ENCODE data around the gene FBLN2. TPM values are rescaled to one million over a fixed set of nuclear protein-coding genes. Genes with fewer than 3 reads are reported as not detected.
A peak's percentile ranks its signal among the peaks of the same experiment; 100 is the strongest.

FBLN2 gene
- total and polyA plus RNA-seq, 4 donors = 16.7 to 494 (median 68.4) TPM

- Histone ChIP-seq H3K4me3 (ENCODE audit: low read length in 2 of 2) (no peak overlapping the region), H3K27me3 (ENCODE audit: control insufficient read depth in 1 of 2, insufficient read depth in 2 of 2, low read length in 1 of 2) (no peaks in the 10 kb centered on the region), H3K36me3 (ENCODE audit: control insufficient read depth in 1 of 2, insufficient read depth in 2 of 2, low read length in 1 of 2) (no peaks in the 10 kb centered on the region), H3K4me1 (ENCODE audit: control insufficient read depth in 1 of 2, insufficient read depth in 2 of 2, low read length in 2 of 2) (no peaks in the 10 kb centered on the region), H3K9me3 (ENCODE audit: control insufficient read depth, low read length) (no peaks in the 10 kb centered on the region), H3K27ac (ENCODE audit: low read depth in 1 of 2, low read length in 2 of 2) (no peak overlapping the region)
- ATAC-seq (ENCODE audit: low FRiP score) (no peak), DNase-seq (peak in 1 of 2 donors; percentile 44)
- 86 to 89% methylated on average over 8 of the region's 8 CpGs for WGBS, 2 donors
- intact Hi-C loops (cut with DNase I) = no loop called here
These were observed 45.2 kb downstream of the FBLN2 start for GRCh38 chr3:13594146-13594545.

- DNase-seq (peak in 1 of 2 donors; percentile 60), ATAC-seq (ENCODE audit: low FRiP score) (no peak)
- Histone ChIP-seq H3K4me3 (ENCODE audit: low read length in 2 of 2) (no peak overlapping the region), H3K4me1 (ENCODE audit: control insufficient read depth in 1 of 2, insufficient read depth in 2 of 2, low read length in 2 of 2) (no peaks in the 10 kb centered on the region), H3K9me3 (ENCODE audit: control insufficient read depth, low read length) (no peaks in the 10 kb centered on the region), H3K27ac (ENCODE audit: low read depth in 1 of 2, low read length in 2 of 2) (no peak overlapping the region), H3K27me3 (ENCODE audit: control insufficient read depth in 1 of 2, insufficient read depth in 2 of 2, low read length in 1 of 2) (no peaks in the 10 kb centered on the region), H3K36me3 (ENCODE audit: control insufficient read depth in 1 of 2, insufficient read depth in 2 of 2, low read length in 1 of 2) (no peaks in the 10 kb centered on the region)
- intact Hi-C loops (cut with DNase I) = no loop called here
- 65 to 74% methylated on average over 10 of the region's 10 CpGs for WGBS, 2 donors
These were observed 46.1 kb downstream of the FBLN2 start for GRCh38 chr3:13594991-13595421.

- ATAC-seq (ENCODE audit: low FRiP score) (no peak), DNase-seq (no peak)
- WGBS, 2 donors = 91 to 98% methylated on average over 5 of the region's 5 CpGs
- no peaks in the 10 kb centered on the region for H3K9me3 ChIP-seq (ENCODE audit: control insufficient read depth, low read length)
- no peak overlapping the region for H3K4me3 ChIP-seq (ENCODE audit: low read length in 2 of 2)
- no peak overlapping the region for H3K27ac ChIP-seq (ENCODE audit: low read depth in 1 of 2, low read length in 2 of 2)
- intact Hi-C loops (cut with DNase I) = no loop called here
- H3K4me1 ChIP-seq (ENCODE audit: control insufficient read depth in 1 of 2, insufficient read depth in 2 of 2, low read length in 2 of 2) = no peaks in the 10 kb centered on the region
- no peaks in the 10 kb centered on the region for H3K36me3 ChIP-seq (ENCODE audit: control insufficient read depth in 1 of 2, insufficient read depth in 2 of 2, low read length in 1 of 2)
- no peaks in the 10 kb centered on the region for H3K27me3 ChIP-seq (ENCODE audit: control insufficient read depth in 1 of 2, insufficient read depth in 2 of 2, low read length in 1 of 2)
These were observed 46.6 kb downstream of the FBLN2 start for GRCh38 chr3:13595485-13595884.

DNA sequence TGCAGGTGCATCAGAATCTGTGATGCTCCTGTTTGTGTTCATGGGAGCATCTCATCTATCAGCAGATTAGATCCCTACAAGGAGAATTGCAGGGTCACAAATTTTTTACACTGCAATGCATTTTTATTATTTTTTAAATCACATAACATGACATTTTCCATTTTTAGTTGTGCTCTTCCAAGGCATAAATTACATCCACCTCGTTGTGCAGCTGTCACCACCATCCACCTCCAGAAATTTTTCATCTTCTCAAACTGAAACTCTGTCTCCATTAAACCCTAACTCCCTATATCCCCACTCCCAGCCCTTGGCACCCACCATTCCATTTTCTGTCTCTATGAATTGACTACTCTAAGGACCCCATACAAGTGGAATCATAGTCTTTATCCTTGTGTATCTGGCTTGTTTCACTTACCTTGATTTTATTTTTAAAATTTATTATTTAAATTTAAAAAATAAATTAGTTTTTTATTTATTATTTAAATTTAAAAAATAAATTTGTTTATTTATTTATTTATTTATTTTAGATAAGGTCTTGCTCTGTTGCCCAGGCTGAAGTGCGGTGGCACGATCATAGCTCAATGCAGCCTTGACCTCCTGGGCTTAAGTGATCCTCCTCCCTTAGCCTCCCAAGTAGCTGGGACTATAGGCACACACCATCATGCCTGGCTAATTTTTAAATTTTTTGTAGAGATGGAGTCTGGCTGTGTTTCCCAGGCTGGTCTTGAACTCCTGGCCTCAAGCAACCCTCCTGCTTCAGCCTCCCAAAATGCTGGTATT lies 47.7 kb downstream of the FBLN2 start:
- no peaks in the 10 kb centered on the region for H3K9me3 ChIP-seq (ENCODE audit: control insufficient read depth, low read length)
- DNase-seq = peak in 1 of 2 donors; percentile 41
- intact Hi-C loops (cut with DNase I) = no loop called here
- H3K4me3 ChIP-seq (ENCODE audit: low read length in 2 of 2) = no peak overlapping the region
- ATAC-seq (ENCODE audit: low FRiP score) = no peak
- H3K27ac ChIP-seq (ENCODE audit: low read depth in 1 of 2, low read length in 2 of 2) = no peak overlapping the region
- no peaks in the 10 kb centered on the region for H3K27me3 ChIP-seq (ENCODE audit: control insufficient read depth in 1 of 2, insufficient read depth in 2 of 2, low read length in 1 of 2)
- 91 to 94% methylated on average over 3 of the region's 3 CpGs for WGBS, 2 donors
- H3K36me3 ChIP-seq (ENCODE audit: control insufficient read depth in 1 of 2, insufficient read depth in 2 of 2, low read length in 1 of 2) = no peaks in the 10 kb centered on the region
- no peaks in the 10 kb centered on the region for H3K4me1 ChIP-seq (ENCODE audit: control insufficient read depth in 1 of 2, insufficient read depth in 2 of 2, low read length in 2 of 2)

- Histone ChIP-seq H3K27ac (ENCODE audit: low read depth in 1 of 2, low read length in 2 of 2) (no peak overlapping the region), H3K36me3 (ENCODE audit: control insufficient read depth in 1 of 2, insufficient read depth in 2 of 2, low read length in 1 of 2) (no peaks in the 10 kb centered on the region), H3K4me3 (ENCODE audit: low read length in 2 of 2) (no peak overlapping the region), H3K9me3 (ENCODE audit: control insufficient read depth, low read length) (no peaks in the 10 kb centered on the region), H3K27me3 (ENCODE audit: control insufficient read depth in 1 of 2, insufficient read depth in 2 of 2, low read length in 1 of 2) (no peaks in the 10 kb centered on the region), H3K4me1 (ENCODE audit: control insufficient read depth in 1 of 2, insufficient read depth in 2 of 2, low read length in 2 of 2) (no peaks in the 10 kb centered on the region)
- DNase-seq (peak in 1 of 2 donors; percentile 48), ATAC-seq (ENCODE audit: low FRiP score) (no peak)
- WGBS, 2 donors = 81 to 87% methylated on average over 8 of the region's 8 CpGs
- intact Hi-C loops (cut with DNase I) = no loop called here
These were observed 48.7 kb downstream of the FBLN2 start for GRCh38 chr3:13597661-13598060.

DNA sequence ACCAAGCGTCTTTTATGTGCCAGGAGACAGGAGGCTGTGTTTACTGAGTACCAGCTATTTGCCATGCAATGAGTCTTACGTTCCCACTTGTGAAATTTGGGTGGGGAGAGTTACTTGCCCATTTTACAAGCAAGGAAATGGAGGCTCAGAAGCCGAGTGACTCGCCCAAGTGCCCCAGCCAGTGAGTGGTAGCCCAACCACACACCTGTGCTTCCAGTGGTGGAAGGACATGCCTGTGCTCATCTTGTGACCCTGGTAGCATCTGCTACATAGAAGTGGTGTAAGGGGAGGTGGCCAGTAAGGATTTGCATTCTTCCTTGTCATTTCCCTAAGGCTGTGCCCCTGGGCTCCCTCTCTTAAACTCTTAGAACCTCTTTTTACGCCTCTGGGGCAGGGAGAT lies 49.3 kb downstream of the FBLN2 start:
- H3K36me3 ChIP-seq (ENCODE audit: control insufficient read depth in 1 of 2, insufficient read depth in 2 of 2, low read length in 1 of 2) = no peaks in the 10 kb centered on the region
- H3K4me1 ChIP-seq (ENCODE audit: control insufficient read depth in 1 of 2, insufficient read depth in 2 of 2, low read length in 2 of 2) = no peaks in the 10 kb centered on the region
- intact Hi-C loops (cut with DNase I) = no loop called here
- no peaks in the 10 kb centered on the region for H3K9me3 ChIP-seq (ENCODE audit: control insufficient read depth, low read length)
- no peaks in the 10 kb centered on the region for H3K27me3 ChIP-seq (ENCODE audit: control insufficient read depth in 1 of 2, insufficient read depth in 2 of 2, low read length in 1 of 2)
- DNase-seq = peak in 1 of 2 donors; percentile 62
- H3K27ac ChIP-seq (ENCODE audit: low read depth in 1 of 2, low read length in 2 of 2) = no peak overlapping the region
- no peak overlapping the region for H3K4me3 ChIP-seq (ENCODE audit: low read length in 2 of 2)
- no peak for ATAC-seq (ENCODE audit: low FRiP score)
- 91 to 92% methylated on average over 5 of the region's 5 CpGs for WGBS, 2 donors

- 70 to 74% methylated on average over 10 of the region's 10 CpGs for WGBS, 2 donors
- Histone ChIP-seq H3K9me3 (ENCODE audit: control insufficient read depth, low read length) (no peaks in the 10 kb centered on the region), H3K27me3 (ENCODE audit: control insufficient read depth in 1 of 2, insufficient read depth in 2 of 2, low read length in 1 of 2) (no peaks in the 10 kb centered on the region), H3K4me3 (ENCODE audit: low read length in 2 of 2) (no peak overlapping the region), H3K36me3 (ENCODE audit: control insufficient read depth in 1 of 2, insufficient read depth in 2 of 2, low read length in 1 of 2) (no peaks in the 10 kb centered on the region), H3K27ac (ENCODE audit: low read depth in 1 of 2, low read length in 2 of 2) (no peak overlapping the region), H3K4me1 (ENCODE audit: control insufficient read depth in 1 of 2, insufficient read depth in 2 of 2, low read length in 2 of 2) (no peaks in the 10 kb centered on the region)
- intact Hi-C loops (cut with DNase I) = no loop called here
- peak in 1 of 2 donors; percentile 68 for DNase-seq
- ATAC-seq (ENCODE audit: low FRiP score) = peak; percentile 9
These were observed 50.3 kb downstream of the FBLN2 start for GRCh38 chr3:13598926-13599886.

DNA sequence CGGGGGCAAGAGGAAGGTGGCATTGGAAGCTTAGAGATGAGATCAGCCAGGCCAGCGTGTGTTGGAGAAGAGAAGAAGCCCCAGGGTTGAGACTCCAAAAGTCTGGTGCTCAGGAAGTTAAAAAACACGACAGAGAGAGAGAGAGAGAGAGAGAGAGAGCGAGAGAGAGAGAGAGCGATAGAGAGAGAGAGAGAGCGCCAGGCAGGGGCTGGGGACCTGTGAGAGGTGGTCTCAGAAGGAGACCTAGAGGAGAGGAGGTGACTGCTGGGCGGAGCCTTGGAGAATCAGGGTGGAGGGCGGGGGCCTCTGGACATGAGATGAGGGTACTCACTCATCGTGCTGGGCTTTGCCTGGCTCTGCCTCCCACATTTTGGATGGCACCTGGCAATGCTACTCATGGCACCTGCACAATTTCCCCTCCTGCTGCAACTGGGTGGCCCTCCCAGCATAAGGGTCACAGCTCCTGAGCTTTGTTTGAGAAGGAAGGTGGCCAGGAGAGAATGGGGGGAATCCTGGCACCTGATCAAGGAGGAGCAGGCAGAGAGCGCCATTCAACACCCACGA lies 51.0 kb downstream of the FBLN2 start:
- Histone ChIP-seq H3K36me3 (ENCODE audit: control insufficient read depth in 1 of 2, insufficient read depth in 2 of 2, low read length in 1 of 2) (no peaks in the 10 kb centered on the region), H3K9me3 (ENCODE audit: control insufficient read depth, low read length) (no peaks in the 10 kb centered on the region), H3K27me3 (ENCODE audit: control insufficient read depth in 1 of 2, insufficient read depth in 2 of 2, low read length in 1 of 2) (no peaks in the 10 kb centered on the region), H3K4me3 (ENCODE audit: low read length in 2 of 2) (no peak overlapping the region), H3K27ac (ENCODE audit: low read depth in 1 of 2, low read length in 2 of 2) (no peak overlapping the region), H3K4me1 (ENCODE audit: control insufficient read depth in 1 of 2, insufficient read depth in 2 of 2, low read length in 2 of 2) (no peaks in the 10 kb centered on the region)
- DNase-seq (peak in 1 of 2 donors; percentile 56), ATAC-seq (ENCODE audit: low FRiP score) (no peak)
- intact Hi-C loops (cut with DNase I) = no loop called here
- WGBS, 2 donors = 77 to 80% methylated on average over 11 of the region's 11 CpGs

All from aorta (tissue), 5 donors.